ENCODE measurements around the gene UNCX. TPM values are rescaled to one million over a fixed set of nuclear protein-coding genes. Genes with fewer than 3 reads are reported as not detected.

The UNCX gene
- total RNA-seq, 1 experiment from 2014 or later: not detected

DNA sequence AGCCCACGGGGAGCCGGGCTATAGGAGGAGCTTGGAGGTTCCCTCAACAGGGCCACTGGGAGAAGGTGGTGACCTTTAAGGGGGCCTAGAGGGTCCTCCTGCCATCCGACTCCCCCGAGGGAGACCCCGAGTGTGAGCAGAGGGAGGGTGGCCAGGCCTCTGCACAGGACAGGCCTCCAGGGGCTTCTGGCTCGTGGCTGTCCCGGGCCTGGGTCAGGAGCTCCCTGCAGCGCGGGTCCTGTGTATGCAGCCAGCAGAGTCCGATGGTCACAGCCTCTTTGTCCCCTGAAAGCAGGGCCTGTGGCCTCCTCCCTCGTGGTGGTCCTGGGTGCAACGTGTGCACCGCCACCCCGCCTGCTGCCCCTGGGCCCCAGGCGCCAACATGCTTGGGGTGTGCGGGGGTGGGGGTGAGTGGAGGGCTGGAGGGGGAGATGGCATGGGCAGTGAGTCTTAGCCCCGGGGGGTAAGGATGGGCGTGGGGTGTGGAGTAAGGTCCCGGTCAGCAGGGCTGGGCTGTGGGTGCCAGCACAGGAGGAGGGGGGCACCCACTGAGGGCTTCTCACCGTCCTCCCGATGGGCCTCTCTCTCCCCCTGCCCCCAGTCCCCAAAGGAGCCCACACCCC, 27.1 kb downstream of the UNCX start:
- H3K4me2 ChIP-seq (ENCODE audit: low read length): no peak overlapping the region
- ChIA-PET POLR2A (no interaction called here), CTCF (no interaction called here), RAD21 (ENCODE audit: low non-redundant PET in 1 of 2, low total read pairs in 2 of 2, uncharacterized antibody in 2 of 2, unreplicated experiment in 2 of 2) (no interaction called here)
- TF ChIP-seq, protein P1, sequence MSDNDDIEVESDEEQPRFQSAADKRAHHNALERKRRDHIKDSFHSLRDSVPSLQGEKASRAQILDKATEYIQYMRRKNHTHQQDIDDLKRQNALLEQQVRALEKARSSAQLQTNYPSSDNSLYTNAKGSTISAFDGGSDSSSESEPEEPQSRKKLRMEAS (IDR thresholded peaks at IDR 0.05): no peak
- TF ChIP-seq SIN3A (IDR thresholded peaks at IDR 0.05; ENCODE audit: low read depth) (no peak), CEBPB (IDR thresholded peaks at IDR 0.05; ENCODE audit: low read depth) (no peak), EGR1 (IDR thresholded peaks at IDR 0.05; ENCODE audit: low read depth) (no peak), FOSL1 (IDR thresholded peaks at IDR 0.05; ENCODE audit: low read depth) (no peak), YY1 (IDR thresholded peaks at IDR 0.05; ENCODE audit: extremely low read depth, insufficient replicate concordance, low read depth, low read length) (no peak), POLR2A (IDR thresholded peaks at IDR 0.05; ENCODE audit: borderline replicate concordance, extremely low read depth, insufficient read depth, insufficient read length) (no peak), SRF (IDR thresholded peaks at IDR 0.05; ENCODE audit: low read depth) (no peak), POLR2AphosphoS5 (IDR thresholded peaks at IDR 0.05; ENCODE audit: low read depth, low read length) (no peak), CBX3 (IDR thresholded peaks at IDR 0.05; ENCODE audit: low read depth) (no peak), ZFX (IDR thresholded peaks at IDR 0.05) (no peak), RAD21 (IDR thresholded peaks at IDR 0.05; ENCODE audit: low read depth) (no peak), SP1 (IDR thresholded peaks at IDR 0.05; ENCODE audit: low read depth) (no peak), EZH2phosphoT487 (IDR thresholded peaks at IDR 0.05; ENCODE audit: borderline replicate concordance) (no peak)
- TF ChIP-seq, protein P2, sequence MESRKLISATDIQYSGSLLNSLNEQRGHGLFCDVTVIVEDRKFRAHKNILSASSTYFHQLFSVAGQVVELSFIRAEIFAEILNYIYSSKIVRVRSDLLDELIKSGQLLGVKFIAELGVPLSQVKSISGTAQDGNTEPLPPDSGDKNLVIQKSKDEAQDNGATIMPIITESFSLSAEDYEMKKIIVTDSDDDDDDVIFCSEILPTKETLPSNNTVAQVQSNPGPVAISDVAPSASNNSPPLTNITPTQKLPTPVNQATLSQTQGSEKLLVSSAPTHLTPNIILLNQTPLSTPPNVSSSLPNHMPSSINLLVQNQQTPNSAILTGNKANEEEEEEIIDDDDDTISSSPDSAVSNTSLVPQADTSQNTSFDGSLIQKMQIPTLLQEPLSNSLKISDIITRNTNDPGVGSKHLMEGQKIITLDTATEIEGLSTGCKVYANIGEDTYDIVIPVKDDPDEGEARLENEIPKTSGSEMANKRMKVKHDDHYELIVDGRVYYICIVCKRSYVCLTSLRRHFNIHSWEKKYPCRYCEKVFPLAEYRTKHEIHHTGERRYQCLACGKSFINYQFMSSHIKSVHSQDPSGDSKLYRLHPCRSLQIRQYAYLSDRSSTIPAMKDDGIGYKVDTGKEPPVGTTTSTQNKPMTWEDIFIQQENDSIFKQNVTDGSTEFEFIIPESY (IDR thresholded peaks at IDR 0.05; ENCODE audit: extremely low read depth, insufficient replicate concordance, low read length): no peak
- TF ChIP-seq, protein P3, sequence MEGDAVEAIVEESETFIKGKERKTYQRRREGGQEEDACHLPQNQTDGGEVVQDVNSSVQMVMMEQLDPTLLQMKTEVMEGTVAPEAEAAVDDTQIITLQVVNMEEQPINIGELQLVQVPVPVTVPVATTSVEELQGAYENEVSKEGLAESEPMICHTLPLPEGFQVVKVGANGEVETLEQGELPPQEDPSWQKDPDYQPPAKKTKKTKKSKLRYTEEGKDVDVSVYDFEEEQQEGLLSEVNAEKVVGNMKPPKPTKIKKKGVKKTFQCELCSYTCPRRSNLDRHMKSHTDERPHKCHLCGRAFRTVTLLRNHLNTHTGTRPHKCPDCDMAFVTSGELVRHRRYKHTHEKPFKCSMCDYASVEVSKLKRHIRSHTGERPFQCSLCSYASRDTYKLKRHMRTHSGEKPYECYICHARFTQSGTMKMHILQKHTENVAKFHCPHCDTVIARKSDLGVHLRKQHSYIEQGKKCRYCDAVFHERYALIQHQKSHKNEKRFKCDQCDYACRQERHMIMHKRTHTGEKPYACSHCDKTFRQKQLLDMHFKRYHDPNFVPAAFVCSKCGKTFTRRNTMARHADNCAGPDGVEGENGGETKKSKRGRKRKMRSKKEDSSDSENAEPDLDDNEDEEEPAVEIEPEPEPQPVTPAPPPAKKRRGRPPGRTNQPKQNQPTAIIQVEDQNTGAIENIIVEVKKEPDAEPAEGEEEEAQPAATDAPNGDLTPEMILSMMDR (IDR thresholded peaks at IDR 0.05 in 2 of 3, conservative IDR thresholded peaks at IDR 0.05 in 1 of 3; ENCODE audit: borderline replicate concordance in 1 of 3, insufficient read depth in 1 of 3, low read depth in 2 of 3, low read length in 2 of 3): no peak
- TF ChIP-seq, protein P4, sequence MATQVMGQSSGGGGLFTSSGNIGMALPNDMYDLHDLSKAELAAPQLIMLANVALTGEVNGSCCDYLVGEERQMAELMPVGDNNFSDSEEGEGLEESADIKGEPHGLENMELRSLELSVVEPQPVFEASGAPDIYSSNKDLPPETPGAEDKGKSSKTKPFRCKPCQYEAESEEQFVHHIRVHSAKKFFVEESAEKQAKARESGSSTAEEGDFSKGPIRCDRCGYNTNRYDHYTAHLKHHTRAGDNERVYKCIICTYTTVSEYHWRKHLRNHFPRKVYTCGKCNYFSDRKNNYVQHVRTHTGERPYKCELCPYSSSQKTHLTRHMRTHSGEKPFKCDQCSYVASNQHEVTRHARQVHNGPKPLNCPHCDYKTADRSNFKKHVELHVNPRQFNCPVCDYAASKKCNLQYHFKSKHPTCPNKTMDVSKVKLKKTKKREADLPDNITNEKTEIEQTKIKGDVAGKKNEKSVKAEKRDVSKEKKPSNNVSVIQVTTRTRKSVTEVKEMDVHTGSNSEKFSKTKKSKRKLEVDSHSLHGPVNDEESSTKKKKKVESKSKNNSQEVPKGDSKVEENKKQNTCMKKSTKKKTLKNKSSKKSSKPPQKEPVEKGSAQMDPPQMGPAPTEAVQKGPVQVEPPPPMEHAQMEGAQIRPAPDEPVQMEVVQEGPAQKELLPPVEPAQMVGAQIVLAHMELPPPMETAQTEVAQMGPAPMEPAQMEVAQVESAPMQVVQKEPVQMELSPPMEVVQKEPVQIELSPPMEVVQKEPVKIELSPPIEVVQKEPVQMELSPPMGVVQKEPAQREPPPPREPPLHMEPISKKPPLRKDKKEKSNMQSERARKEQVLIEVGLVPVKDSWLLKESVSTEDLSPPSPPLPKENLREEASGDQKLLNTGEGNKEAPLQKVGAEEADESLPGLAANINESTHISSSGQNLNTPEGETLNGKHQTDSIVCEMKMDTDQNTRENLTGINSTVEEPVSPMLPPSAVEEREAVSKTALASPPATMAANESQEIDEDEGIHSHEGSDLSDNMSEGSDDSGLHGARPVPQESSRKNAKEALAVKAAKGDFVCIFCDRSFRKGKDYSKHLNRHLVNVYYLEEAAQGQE (IDR thresholded peaks at IDR 0.05; ENCODE audit: low read depth): no peak
- TF ChIP-seq, protein P5, sequence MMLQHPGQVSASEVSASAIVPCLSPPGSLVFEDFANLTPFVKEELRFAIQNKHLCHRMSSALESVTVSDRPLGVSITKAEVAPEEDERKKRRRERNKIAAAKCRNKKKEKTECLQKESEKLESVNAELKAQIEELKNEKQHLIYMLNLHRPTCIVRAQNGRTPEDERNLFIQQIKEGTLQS (IDR thresholded peaks at IDR 0.05): no peak
- H2AFZ ChIP-seq (ENCODE audit: low read depth, low read length, poor library complexity, severe bottlenecking): no peak overlapping the region
- no peaks in the 10 kb centered on the region for H3K9me2 ChIP-seq (ENCODE audit: insufficient read depth)
- no peak for DNase-seq (ENCODE audit: low read depth, low spot score)
- no peak for ATAC-seq
- intact Hi-C loops (cut with micrococcal nuclease): no loop called here
- H3K27me3 ChIP-seq (ENCODE audit: insufficient read depth, low read length): no peaks in the 10 kb centered on the region; the same call in 1 of the 2 replicates
- no peak overlapping the region for H3K9ac ChIP-seq (ENCODE audit: low read length)
- H3K27ac ChIP-seq (ENCODE audit: low read depth, low read length): no peak overlapping the region
- BruUV-seq (replicated peaks): no TSS peak
- H3K36me3 ChIP-seq (ENCODE audit: control insufficient read depth in 1 of 2, insufficient read depth in 2 of 2, low read length in 2 of 2): no peaks in the 10 kb centered on the region
- H3K4me3 ChIP-seq (replicated peaks in 1 of 2; ENCODE audit: low read depth in 1 of 2, low read length in 2 of 2): no peak overlapping the region
- no peaks in the 10 kb centered on the region for H3K9me3 ChIP-seq (ENCODE audit: control insufficient read depth in 1 of 2, insufficient read depth in 1 of 2, low read depth in 1 of 2, low read length in 2 of 2)
- no peaks in the 10 kb centered on the region for H4K20me1 ChIP-seq (ENCODE audit: insufficient read depth)
- H3K4me1 ChIP-seq (ENCODE audit: control insufficient read depth in 1 of 2, insufficient read depth in 2 of 2, low read length in 2 of 2): no peaks in the 10 kb centered on the region
- no peaks in the 10 kb centered on the region for H3K79me2 ChIP-seq (ENCODE audit: insufficient read depth, low read length)

Measured in HCT116 (cell line).